Activated naive CD8-positive, alpha-beta T cell treated with anti-CD3 and anti-CD28 coated beads for 36 hours (primary cell): Measurements from ENCODE around the gene CD28. TPM values are rescaled to one million over a fixed set of nuclear protein-coding genes. Genes with fewer than 3 reads are reported as not detected.
A peak's percentile ranks its signal among the peaks of the same experiment; 100 is the strongest.
"Not testable (repeated sequence)": the region's sequence is repeated elsewhere in the genome, so short reads cannot be mapped to it uniquely, and the experiment has no call there.

Experiments
- DNase-seq: peaks from one replicate; pipeline ENCODE4 v3.0.0; 2021
- H3K27ac Mint-ChIP-seq: one replicate; pipeline ENCODE4 v1.8.0; 2022; ENCODE audit warnings: mild to moderate bottlenecking, moderate library complexity, mixed read lengths
- H3K27me3 Mint-ChIP-seq: one replicate; pipeline ENCODE4 v1.8.0; 2022; ENCODE audit warnings: mild to moderate bottlenecking, mixed read lengths
- H3K36me3 Mint-ChIP-seq: one replicate; pipeline ENCODE4 v1.8.0; 2021; ENCODE audit warnings: mild to moderate bottlenecking, mixed read lengths
- H3K4me1 Mint-ChIP-seq: one replicate; pipeline ENCODE4 v1.8.0; 2021; ENCODE audit warnings: mixed read lengths
- H3K4me3 Mint-ChIP-seq: one replicate; pipeline ENCODE4 v1.8.0; 2022; ENCODE audit warnings: mild to moderate bottlenecking, moderate library complexity, mixed read lengths
- H3K9me3 Mint-ChIP-seq: one replicate; pipeline ENCODE4 v1.8.0; 2022; ENCODE audit warnings: mixed read lengths
- total RNA-seq, 2 experiments: library from RNA; stranded (reverse); gene quantifications; one replicate each; pipeline ENCODE4 v1.2.3, GENCODE V29; 2021

The CD28 gene
- total RNA-seq, 2 experiments from 2014 or later: 84.0 to 88.8 TPM

- H3K4me3 Mint-ChIP-seq: no peak overlapping the region
Measured at GRCh38 chr2:203693242-203693879, 13.1 kb upstream of the CD28 start.

GRCh38 chr2:203694191-203694590 is 12.2 kb upstream of the CD28 start:
- Mint-ChIP-seq H3K4me3 (no peak overlapping the region), H3K27me3 (no peaks in the 10 kb centered on the region), H3K36me3 (peaks cover 2% of the 10 kb centered on the region), H3K27ac (no peak overlapping the region), H3K9me3 (peaks cover 2% of the 10 kb centered on the region), H3K4me1 (peaks cover 17% of the 10 kb centered on the region)
- no peak for DNase-seq

More at GRCh38 chr2:203693242-203693879, 13.1 kb upstream of the CD28 start:
- no peak overlapping the region for H3K27ac Mint-ChIP-seq
- DNase-seq: no peak
- H3K36me3 Mint-ChIP-seq: peaks cover 2% of the 10 kb centered on the region
- peaks cover 2% of the 10 kb centered on the region for H3K9me3 Mint-ChIP-seq
- no peaks in the 10 kb centered on the region for H3K27me3 Mint-ChIP-seq
- peaks cover 18% of the 10 kb centered on the region for H3K4me1 Mint-ChIP-seq

- H3K36me3 Mint-ChIP-seq: peaks cover 2% of the 10 kb centered on the region
- H3K9me3 Mint-ChIP-seq: peaks cover 2% of the 10 kb centered on the region
- DNase-seq: no peak
- H3K27ac Mint-ChIP-seq: no peak overlapping the region
- peaks cover 6% of the 10 kb centered on the region for H3K4me1 Mint-ChIP-seq
- H3K4me3 Mint-ChIP-seq: no peak overlapping the region
- no peaks in the 10 kb centered on the region for H3K27me3 Mint-ChIP-seq
Measured at GRCh38 chr2:203697190-203697589, 9.2 kb upstream of the CD28 start.

- H3K27ac Mint-ChIP-seq, DNase-seq, H3K36me3 Mint-ChIP-seq, H3K4me1 Mint-ChIP-seq, H3K4me3 Mint-ChIP-seq, H3K27me3 Mint-ChIP-seq, H3K9me3 Mint-ChIP-seq: not testable (repeated sequence)
Measured at GRCh38 chr2:203697763-203698162, 8.7 kb upstream of the CD28 start.

- H3K36me3 Mint-ChIP-seq, H3K4me1 Mint-ChIP-seq, DNase-seq, H3K4me3 Mint-ChIP-seq, H3K27ac Mint-ChIP-seq, H3K27me3 Mint-ChIP-seq: not testable (repeated sequence)
- peaks cover 12% of the 10 kb centered on the region for H3K9me3 Mint-ChIP-seq
Measured at GRCh38 chr2:203698410-203698809, 8.0 kb upstream of the CD28 start.

- Mint-ChIP-seq H3K9me3 (peaks cover 13% of the 10 kb centered on the region), H3K27me3 (no peaks in the 10 kb centered on the region), H3K4me3 (peak overlapping the region; percentile 1), H3K27ac (peak overlapping the region; percentile 59), H3K4me1 (peaks cover 27% of the 10 kb centered on the region), H3K36me3 (peaks cover 20% of the 10 kb centered on the region)
- no peak for DNase-seq
Measured at GRCh38 chr2:203704430-203704829, 2.0 kb upstream of the CD28 start.

GRCh38 chr2:203705178-203705577 is 1.3 kb upstream of the CD28 start:
- Mint-ChIP-seq H3K9me3 (peaks cover 13% of the 10 kb centered on the region), H3K4me1 (peaks cover 34% of the 10 kb centered on the region), H3K36me3 (peaks cover 26% of the 10 kb centered on the region), H3K27me3 (no peaks in the 10 kb centered on the region), H3K27ac (peak overlapping the region; percentile 95), H3K4me3 (peak overlapping the region; percentile 89)
- peak; percentile 39 for DNase-seq

- Mint-ChIP-seq H3K27ac (peak overlapping the region; percentile 95), H3K27me3 (no peaks in the 10 kb centered on the region), H3K4me3 (peak overlapping the region; percentile 89), H3K9me3 (peaks cover 13% of the 10 kb centered on the region), H3K36me3 (peaks cover 50% of the 10 kb centered on the region), H3K4me1 (peaks cover 57% of the 10 kb centered on the region)
- no peak for DNase-seq
Measured at GRCh38 chr2:203707530-203707929, 1.1 kb downstream of the CD28 start.

GRCh38 chr2:203708846-203709396 is 2.5 kb downstream of the CD28 start:
- peaks cover 63% of the 10 kb centered on the region for H3K36me3 Mint-ChIP-seq
- DNase-seq: no peak
- H3K27ac Mint-ChIP-seq: peak overlapping the region; percentile 95
- H3K27me3 Mint-ChIP-seq: no peaks in the 10 kb centered on the region
- peak overlapping the region; percentile 89 for H3K4me3 Mint-ChIP-seq
- peaks cover 69% of the 10 kb centered on the region for H3K4me1 Mint-ChIP-seq
- H3K9me3 Mint-ChIP-seq: peaks cover 3% of the 10 kb centered on the region

- Mint-ChIP-seq H3K36me3 (peaks cover 69% of the 10 kb centered on the region), H3K4me3 (peak overlapping the region; percentile 89), H3K27me3 (no peaks in the 10 kb centered on the region), H3K27ac (peak overlapping the region; percentile 95), H3K4me1 (peaks cover 68% of the 10 kb centered on the region), H3K9me3 (peaks cover 3% of the 10 kb centered on the region)
- no peak for DNase-seq
Measured at GRCh38 chr2:203709416-203710040, 3.1 kb downstream of the CD28 start.

- peaks cover 74% of the 10 kb centered on the region for H3K36me3 Mint-ChIP-seq
- peaks cover 3% of the 10 kb centered on the region for H3K9me3 Mint-ChIP-seq
- peak overlapping the region; percentile 95 for H3K27ac Mint-ChIP-seq
- peak overlapping the region; percentile 89 for H3K4me3 Mint-ChIP-seq
- no peaks in the 10 kb centered on the region for H3K27me3 Mint-ChIP-seq
- DNase-seq: no peak
- H3K4me1 Mint-ChIP-seq: peaks cover 66% of the 10 kb centered on the region
Measured at GRCh38 chr2:203710226-203710625, 3.8 kb downstream of the CD28 start.

- H3K36me3 Mint-ChIP-seq: peaks cover 82% of the 10 kb centered on the region
- DNase-seq: no peak
- H3K27ac Mint-ChIP-seq: peak overlapping the region; percentile 95
- peak overlapping the region; percentile 89 for H3K4me3 Mint-ChIP-seq
- no peaks in the 10 kb centered on the region for H3K27me3 Mint-ChIP-seq
- peaks cover 66% of the 10 kb centered on the region for H3K4me1 Mint-ChIP-seq
- H3K9me3 Mint-ChIP-seq: peaks cover 8% of the 10 kb centered on the region
Measured at GRCh38 chr2:203710952-203711351, 4.5 kb downstream of the CD28 start.

- no peak for DNase-seq
- peak overlapping the region; percentile 89 for H3K4me3 Mint-ChIP-seq
- peaks cover 66% of the 10 kb centered on the region for H3K4me1 Mint-ChIP-seq
- H3K27me3 Mint-ChIP-seq: no peaks in the 10 kb centered on the region
- H3K9me3 Mint-ChIP-seq: peaks cover 11% of the 10 kb centered on the region
- peak overlapping the region; percentile 95 for H3K27ac Mint-ChIP-seq
- peaks cover 86% of the 10 kb centered on the region for H3K36me3 Mint-ChIP-seq
Measured at GRCh38 chr2:203711399-203711798, 5.0 kb downstream of the CD28 start.

GRCh38 chr2:203713381-203713780 is 6.9 kb downstream of the CD28 start:
- H3K27ac Mint-ChIP-seq: peak overlapping the region; percentile 70
- H3K27me3 Mint-ChIP-seq: no peaks in the 10 kb centered on the region
- peaks cover 82% of the 10 kb centered on the region for H3K4me1 Mint-ChIP-seq
- H3K4me3 Mint-ChIP-seq: peak overlapping the region; percentile 23
- no peak for DNase-seq
- H3K36me3 Mint-ChIP-seq: peaks cover 90% of the 10 kb centered on the region
- peaks cover 11% of the 10 kb centered on the region for H3K9me3 Mint-ChIP-seq

- Mint-ChIP-seq H3K27me3 (no peaks in the 10 kb centered on the region), H3K36me3 (peaks cover 89% of the 10 kb centered on the region), H3K27ac (peak overlapping the region; percentile 70), H3K9me3 (peaks cover 11% of the 10 kb centered on the region), H3K4me1 (peaks cover 89% of the 10 kb centered on the region), H3K4me3 (no peak overlapping the region)
- no peak for DNase-seq
Measured at GRCh38 chr2:203714112-203714511, 7.7 kb downstream of the CD28 start.
